Lung (tissue), 16 donors: ENCODE results near the gene GRIK3. TPM values are rescaled to one million over a fixed set of nuclear protein-coding genes. Genes with fewer than 3 reads are reported as not detected.
"Not testable (repeated sequence)": the region's sequence is repeated elsewhere in the genome, so short reads cannot be mapped to it uniquely, and the experiment has no call there.

ENCODE experiments used
- ATAC-seq: fragments of 200-7000 bp; cut with Tn5 transposase; one replicate; pipeline ENCODE4 v1.9.1; 2020; ENCODE audit warnings: moderate number of reproducible peaks; ENCODE audit not compliant: insufficient read depth, low FRiP score
- DNase-seq, 3 donors: peaks; one replicate each; pipeline ENCODE4 v3.0.0-alpha.2; 2013 to 2017
- H3K27ac ChIP-seq, 2 donors: one replicate each; pipeline ENCODE4 v1.5.1; 2013; ENCODE audit warnings: mild to moderate bottlenecking in 2 of 2, moderate library complexity in 2 of 2, control low read depth in 1 of 2, inconsistent platforms in 1 of 2, low read depth in 1 of 2, low read length in 1 of 2
- H3K27me3 ChIP-seq, 3 donors: one replicate each; pipeline ENCODE4 v1.5.1; 2013; ENCODE audit warnings: low read length in 2 of 3; ENCODE audit not compliant: control insufficient read depth in 3 of 3, insufficient read depth in 3 of 3
- H3K36me3 ChIP-seq, 4 donors: one replicate each; pipeline ENCODE4 v1.5.1; 2013; ENCODE audit warnings: low read length in 4 of 4, mild to moderate bottlenecking in 1 of 4, moderate library complexity in 1 of 4; ENCODE audit not compliant: control insufficient read depth in 4 of 4, insufficient read depth in 4 of 4
- H3K4me1 ChIP-seq, 5 donors: one replicate each; pipeline ENCODE4 v1.5.1; 2013; ENCODE audit warnings: low read length in 5 of 5, mild to moderate bottlenecking in 2 of 5, moderate library complexity in 1 of 5; ENCODE audit not compliant: control insufficient read depth in 5 of 5, insufficient read depth in 5 of 5
- H3K4me3 ChIP-seq: one replicate; pipeline ENCODE4 v1.5.1; 2013; ENCODE audit warnings: mild to moderate bottlenecking, control low read depth, moderate library complexity
- H3K9ac ChIP-seq, 2 donors: one replicate each; pipeline ENCODE4 v1.5.1; 2013; ENCODE audit warnings: low read length in 2 of 2, control low read depth in 1 of 2; ENCODE audit not compliant: insufficient read depth in 1 of 2
- H3K9me3 ChIP-seq, 4 donors: one replicate each; pipeline ENCODE4 v1.5.1; 2013; ENCODE audit warnings: low read length in 3 of 4, mild to moderate bottlenecking in 1 of 4, moderate library complexity in 1 of 4; ENCODE audit not compliant: control insufficient read depth in 4 of 4, insufficient read depth in 3 of 4
- CTCF ChIP-seq: IDR thresholded peaks from 2 replicates; pipeline ENCODE4 v1.5.1; 2012; ENCODE audit warnings: mild to moderate bottlenecking; ENCODE audit errors: control extremely low read depth, extremely low read depth
- WGBS, 2 donors: extraction: QIAGEN DNeasy Blood & Tissue Kit; methylation state at CpG; one replicate each; pipeline ENCODE4 v1.1.7; 2013; 5-methylcytosine and 5-hydroxymethylcytosine counted together
- long read RNA-seq, 5 donors: transcript quantifications; one replicate each; lab custom pipeline, GENCODE V29; 2026
- polyA plus RNA-seq, 2 donors: library from polyadenylated mRNA; stranded (reverse); fragments of 200-250 nt; gene quantifications; one replicate each; pipeline ENCODE4 v1.2.1, GENCODE V29; 2013
- total RNA-seq, 2 donors: library from RNA; depleted of rRNA in 1 of 2; stranded (reverse); fragments of >200 nt in 1 of 2; gene quantifications; one replicate each; pipeline ENCODE4 v1.2.1, GENCODE V29; 2014 to 2021
- donor health status: control.
- donor health status: control.
- donor health status: Bipolar disorder and iron deficiency.
- donor health status: healthy.
- donor health status: DM: yes; HTN: yes; CAD: no.

GRIK3 gene
- total RNA-seq (under 1 TPM; 0.12 to 0.40 TPM), polyA plus RNA-seq (under 1 TPM; 0.01 to 0.02 TPM)
- long read RNA-seq, donor 1 = 0 reads
- long read RNA-seq, donor 2 = 0 reads
- long read RNA-seq, donor 3 = 0 reads
- long read RNA-seq, donor 4 = 0 reads
- long read RNA-seq, donor 5 = 0 reads

GRCh38 chr1:37034121-37035013 lies at the start of gene GRIK3:
TSS of gene GRIK3 (minus strand) at chr1:37034515. CDS start at chr1:37034108, 407 bp downstream.
- Histone ChIP-seq H3K9me3 (peaks cover 0 to 2% (median 0%) of the 10 kb centered on the region in 4 donors), H3K4me3 (no peak within 1 kb of the TSS), H3K9ac (no peak within 1 kb of the TSS), H3K27me3 (peaks cover 16 to 89% (median 71%) of the 10 kb centered on the region in 3 donors), H3K27ac (no peak within 1 kb of the TSS), H3K4me1 (peaks cover 0 to 17% (median 4%) of the 10 kb centered on the region in 5 donors), H3K36me3 (no peaks in the 10 kb centered on the region)
- 0 to 1% methylated on average over 79 to 128 of the region's 128 CpGs for WGBS, 2 donors
- ATAC-seq (no peak), DNase-seq (no peak)
- TF ChIP-seq CTCF = no peak

- H3K27ac ChIP-seq = no peak overlapping the region
- H3K4me1 ChIP-seq = no peaks in the 10 kb centered on the region
- H3K9ac ChIP-seq = no peak overlapping the region
- DNase-seq = no peak
- peaks cover 0 to 2% (median 0%) of the 10 kb centered on the region in 4 donors for H3K9me3 ChIP-seq
- no peak for TF ChIP-seq CTCF
- peaks cover 0 to 12% (median 5%) of the 10 kb centered on the region in 3 donors for H3K27me3 ChIP-seq
- no peak for ATAC-seq
- H3K36me3 ChIP-seq = no peaks in the 10 kb centered on the region
- 77 to 83% methylated on average over 10 of the region's 10 CpGs for WGBS, 2 donors
- no peak overlapping the region for H3K4me3 ChIP-seq
These were observed 49.7 kb upstream of the GRIK3 start for GRCh38 chr1:37084013-37084412.

- ATAC-seq (no peak), DNase-seq (no peak)
- Histone ChIP-seq H3K27me3 (peaks cover 0 to 12% (median 3%) of the 10 kb centered on the region in 3 donors), H3K27ac (no peak overlapping the region), H3K36me3 (no peaks in the 10 kb centered on the region), H3K4me1 (no peaks in the 10 kb centered on the region), H3K9me3 (peaks cover 0 to 2% (median 0%) of the 10 kb centered on the region in 4 donors), H3K9ac (no peak overlapping the region), H3K4me3 (no peak overlapping the region)
- WGBS, 2 donors = 91 to 96% methylated on average over 12 of the region's 12 CpGs
- TF ChIP-seq CTCF = no peak
These were observed 49.3 kb upstream of the GRIK3 start for GRCh38 chr1:37083603-37084002.

- not testable (repeated sequence) for H3K9me3 ChIP-seq, ATAC-seq, DNase-seq, H3K27me3 ChIP-seq, H3K4me1 ChIP-seq, H3K4me3 ChIP-seq, H3K27ac ChIP-seq, H3K36me3 ChIP-seq, H3K9ac ChIP-seq
- 94 to 96% methylated on average over 18 to 49 of the region's 54 CpGs for WGBS, 2 donors
These were observed 46.1 kb upstream of the GRIK3 start for GRCh38 chr1:37080296-37080986.
